AG10803 (cell line): ENCODE results near the gene PCDHB3.
A peak's percentile ranks its signal among the peaks of the same experiment; 100 is the strongest.

Experiments used
- DNase-seq: peaks from one replicate; pipeline ENCODE4 v3.0.0; 2010; ENCODE audit warnings: low read depth
- H3K4me3 ChIP-seq: 2 replicates; pipeline ENCODE4 v1.5.1; 2011; ENCODE audit warnings: mild to moderate bottlenecking, low read length, control low read depth
- CTCF ChIP-seq: conservative IDR thresholded peaks from 2 replicates; pipeline ENCODE4 v1.5.1; 2011; ENCODE audit warnings: mild to moderate bottlenecking, low read length, control low read depth, inconsistent platforms

The PCDHB3 gene

GRCh38 chr5:141100243-141100805 lies at the start of gene PCDHB3:
PCDHB3 (plus strand) TSS chr5:141100473; CDS start chr5:141100650, 177 bp downstream.
- peak; percentile 33 for TF ChIP-seq CTCF
- H3K4me3 ChIP-seq = peak within 1 kb of the TSS; percentile 17
- DNase-seq = peak; percentile 32

- peak within 1 kb of the TSS; percentile 46 for H3K4me3 ChIP-seq
- no peak for TF ChIP-seq CTCF
These were observed 49.4 kb upstream of the PCDHB3 start, which contains the start of gene PCDHB1 for GRCh38 chr5:141050622-141051520. PCDHB1 (plus strand) TSS chr5:141051374; CDS start chr5:141051471, 97 bp downstream.

DNA sequence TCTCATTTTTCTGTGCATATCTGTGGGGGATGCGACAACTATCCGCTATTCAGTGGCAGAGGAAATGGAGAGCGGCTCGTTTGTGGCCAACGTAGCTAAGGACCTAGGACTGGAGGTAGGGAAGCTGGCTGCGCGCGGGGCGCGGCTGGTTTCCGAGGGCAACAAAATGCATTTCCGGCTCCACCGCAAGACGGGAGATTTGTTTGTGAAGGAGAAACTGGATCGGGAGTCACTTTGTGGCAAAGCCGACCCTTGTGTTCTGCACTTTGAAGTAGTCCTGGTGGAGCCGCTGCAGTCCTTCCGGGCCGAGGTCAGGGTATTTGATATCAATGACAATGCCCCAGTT lies 48.8 kb upstream of the PCDHB3 start:
- H3K4me3 ChIP-seq = peak overlapping the region; percentile 46
- no peak for DNase-seq

More at GRCh38 chr5:141050622-141051520, 49.4 kb upstream of the PCDHB3 start, which contains the start of gene PCDHB1:
- DNase-seq = no peak

GRCh38 chr5:141077826-141078225 lies 22.4 kb upstream of the PCDHB3 start:
- no peak for DNase-seq
- TF ChIP-seq CTCF = no peak
- peak overlapping the region; percentile 20 for H3K4me3 ChIP-seq

More for the DNA sequence above, 48.8 kb upstream of the PCDHB3 start:
- TF ChIP-seq CTCF = no peak

DNA sequence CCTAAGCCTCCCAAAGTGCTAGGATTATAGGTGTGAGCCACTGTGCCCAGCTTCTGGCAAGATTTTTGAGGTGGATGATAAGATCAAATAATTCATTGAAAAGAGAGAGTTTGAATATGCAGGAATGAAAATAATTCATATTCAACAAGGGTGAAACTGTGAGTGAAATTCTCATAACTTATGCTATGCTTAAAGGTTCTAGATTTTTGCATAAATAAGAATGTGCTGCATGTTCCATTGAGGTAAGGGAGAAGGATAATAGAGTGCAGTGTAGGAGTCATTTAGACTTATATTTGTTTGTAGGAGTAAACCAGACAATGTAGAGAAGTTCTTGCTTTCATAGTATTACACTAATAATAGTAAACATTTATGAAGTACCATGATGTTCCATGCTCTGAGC lies 18.0 kb upstream of the PCDHB3 start:
- no peak for DNase-seq
- TF ChIP-seq CTCF = no peak

DNA sequence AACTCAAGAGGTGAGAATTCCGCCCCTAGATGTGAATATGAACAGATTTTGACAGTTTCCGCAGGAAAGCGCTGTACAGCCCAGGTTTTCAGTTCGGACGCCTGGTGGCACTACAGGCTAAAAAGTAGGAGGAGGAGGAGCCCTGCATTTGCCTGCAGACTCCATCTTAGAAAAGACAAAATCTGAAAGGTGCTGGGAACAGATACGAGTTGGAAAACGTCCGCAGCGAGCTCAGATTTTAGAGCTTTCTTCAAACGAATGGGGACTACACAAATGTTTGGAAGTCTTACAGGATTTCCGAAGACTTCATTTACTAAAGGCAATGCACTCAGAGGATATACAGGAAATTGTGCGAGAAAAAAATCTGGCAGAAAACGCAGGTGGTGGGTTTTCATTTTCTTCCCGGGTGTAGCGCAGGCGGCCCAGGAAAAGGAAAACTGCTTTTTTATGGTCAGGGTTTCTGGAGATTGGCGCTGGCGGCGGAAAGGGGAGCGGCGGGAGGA lies 15.7 kb upstream of the PCDHB3 start:
- TF ChIP-seq CTCF = peak; percentile 60
- DNase-seq = peak; percentile 56
- peak overlapping the region; percentile 49 for H3K4me3 ChIP-seq

More for the DNA sequence above, 18.0 kb upstream of the PCDHB3 start:
- H3K4me3 ChIP-seq = no peak overlapping the region
